AG09319 (cell line): ENCODE results near the gene GPR132.

ENCODE experiments used
- DNase-seq: peaks from one replicate; pipeline ENCODE4 v3.0.0-alpha.2; 2010; ENCODE audit warnings: low read depth; ENCODE audit errors: extremely low read depth
- TF ChIP-seq, protein P1 (sequence below): IDR thresholded peaks from 2 replicates; pipeline ENCODE4 v1.5.1; 2011; ENCODE audit warnings: low read depth, mild to moderate bottlenecking, inconsistent platforms, low read length, moderate library complexity

The GPR132 gene

DNA sequence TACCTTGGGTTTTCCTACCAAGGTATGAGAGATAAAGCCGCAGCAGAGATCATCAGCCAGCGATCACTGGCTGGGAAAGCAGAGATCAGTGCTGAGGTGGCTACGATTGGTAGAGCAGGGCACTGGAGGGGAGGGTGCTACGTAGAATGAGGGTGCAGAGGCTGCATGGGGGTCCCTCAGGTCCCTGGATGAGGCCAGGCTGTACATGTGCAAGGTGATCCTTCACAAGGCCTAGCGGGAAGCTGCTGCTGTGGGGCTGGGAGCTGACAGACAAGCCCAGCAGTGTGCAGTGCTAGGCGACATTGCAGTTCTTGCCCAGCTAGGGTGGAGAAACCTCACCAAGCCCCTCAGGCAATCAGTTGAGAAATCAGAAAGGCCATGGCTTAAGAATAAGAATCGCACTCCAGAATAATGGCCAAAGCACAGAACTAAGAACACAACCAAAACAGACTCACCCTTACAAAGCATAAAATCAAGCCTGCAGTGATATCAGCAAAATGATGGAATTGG, 37.2 kb upstream of the GPR132 start:
- DNase-seq: no peak
- TF ChIP-seq, protein P1, sequence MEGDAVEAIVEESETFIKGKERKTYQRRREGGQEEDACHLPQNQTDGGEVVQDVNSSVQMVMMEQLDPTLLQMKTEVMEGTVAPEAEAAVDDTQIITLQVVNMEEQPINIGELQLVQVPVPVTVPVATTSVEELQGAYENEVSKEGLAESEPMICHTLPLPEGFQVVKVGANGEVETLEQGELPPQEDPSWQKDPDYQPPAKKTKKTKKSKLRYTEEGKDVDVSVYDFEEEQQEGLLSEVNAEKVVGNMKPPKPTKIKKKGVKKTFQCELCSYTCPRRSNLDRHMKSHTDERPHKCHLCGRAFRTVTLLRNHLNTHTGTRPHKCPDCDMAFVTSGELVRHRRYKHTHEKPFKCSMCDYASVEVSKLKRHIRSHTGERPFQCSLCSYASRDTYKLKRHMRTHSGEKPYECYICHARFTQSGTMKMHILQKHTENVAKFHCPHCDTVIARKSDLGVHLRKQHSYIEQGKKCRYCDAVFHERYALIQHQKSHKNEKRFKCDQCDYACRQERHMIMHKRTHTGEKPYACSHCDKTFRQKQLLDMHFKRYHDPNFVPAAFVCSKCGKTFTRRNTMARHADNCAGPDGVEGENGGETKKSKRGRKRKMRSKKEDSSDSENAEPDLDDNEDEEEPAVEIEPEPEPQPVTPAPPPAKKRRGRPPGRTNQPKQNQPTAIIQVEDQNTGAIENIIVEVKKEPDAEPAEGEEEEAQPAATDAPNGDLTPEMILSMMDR: no peak

DNA sequence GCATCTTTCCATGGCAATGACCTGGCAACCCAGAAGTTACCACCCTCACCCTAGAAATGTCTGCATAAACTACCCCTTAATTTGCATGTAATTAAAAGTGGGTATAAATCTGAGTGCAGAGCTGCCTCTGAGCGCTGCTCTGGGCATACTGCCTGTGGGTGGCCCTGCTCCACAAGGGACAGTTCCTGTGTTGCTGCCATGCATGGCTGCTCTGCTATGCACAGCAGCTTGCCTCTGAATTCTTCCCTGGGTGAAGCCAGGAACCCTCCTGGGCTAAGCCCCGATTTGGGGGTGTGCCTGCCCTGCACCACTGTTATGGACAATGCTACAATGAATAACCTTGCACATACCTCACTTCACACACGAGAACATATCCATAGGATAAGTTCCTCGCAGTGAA, 35.7 kb upstream of the GPR132 start:
- TF ChIP-seq, protein P1: no peak
- DNase-seq: no peak

DNA sequence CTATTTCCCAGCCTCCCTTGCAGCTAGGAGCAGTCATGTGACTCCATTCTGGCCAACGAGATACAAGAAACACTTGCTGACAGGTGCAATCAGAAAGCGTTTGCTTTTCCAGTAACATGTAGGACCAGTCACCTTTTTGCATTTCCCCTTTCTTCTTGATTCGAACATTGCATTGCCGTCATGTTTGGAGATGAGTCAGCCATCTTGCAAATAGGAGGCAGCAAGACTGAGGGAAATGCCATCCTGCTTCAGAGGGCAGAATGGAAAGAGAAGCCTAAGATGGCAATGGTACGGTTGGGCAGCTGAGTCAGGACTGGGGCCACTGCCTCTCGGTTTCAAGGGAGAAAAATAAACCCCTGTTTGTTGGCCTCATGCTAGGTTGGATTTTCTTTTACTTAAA, 34.5 kb upstream of the GPR132 start:
- TF ChIP-seq, protein P1: no peak
- DNase-seq: no peak

DNA sequence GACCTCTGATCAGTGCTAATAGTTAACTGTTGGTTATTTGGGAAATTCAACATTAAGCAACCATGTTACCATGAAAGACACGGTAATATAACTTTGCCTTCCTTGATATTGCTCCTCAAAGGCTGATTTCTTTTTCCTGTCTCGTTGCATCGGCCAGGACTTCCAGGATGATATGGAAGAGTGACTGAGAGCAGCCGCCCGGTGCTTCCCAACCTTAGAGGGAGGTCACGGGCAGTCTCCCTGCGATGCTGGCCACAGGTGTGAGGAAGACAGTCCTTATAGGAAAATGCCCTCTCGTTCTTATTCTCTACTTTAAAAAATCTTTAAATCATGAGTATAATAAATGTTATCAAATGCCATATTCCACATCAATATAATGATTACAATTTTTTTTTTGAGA, 33.1 kb upstream of the GPR132 start:
- TF ChIP-seq, protein P1: no peak

DNA sequence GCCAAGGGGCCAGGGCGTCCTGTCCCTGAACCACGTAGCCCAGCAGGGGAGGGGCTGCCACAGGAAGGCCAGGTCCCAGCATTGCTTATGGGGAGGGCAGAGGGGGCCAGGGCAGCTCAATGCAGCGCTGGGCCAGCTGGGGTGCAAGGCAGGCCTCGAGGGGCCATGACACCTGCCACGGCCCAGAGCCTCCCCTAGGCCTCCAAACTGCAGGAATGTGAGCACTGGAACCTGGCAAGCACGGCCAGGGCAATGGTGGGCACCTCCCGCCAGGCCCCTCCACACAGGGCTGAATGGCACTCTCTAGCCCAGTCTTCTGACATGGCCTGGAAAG, 32.5 kb upstream of the GPR132 start:
- TF ChIP-seq, protein P1: no peak
- no peak for DNase-seq

More for the DNA sequence above, 33.1 kb upstream of the GPR132 start:
- no peak for DNase-seq

DNA sequence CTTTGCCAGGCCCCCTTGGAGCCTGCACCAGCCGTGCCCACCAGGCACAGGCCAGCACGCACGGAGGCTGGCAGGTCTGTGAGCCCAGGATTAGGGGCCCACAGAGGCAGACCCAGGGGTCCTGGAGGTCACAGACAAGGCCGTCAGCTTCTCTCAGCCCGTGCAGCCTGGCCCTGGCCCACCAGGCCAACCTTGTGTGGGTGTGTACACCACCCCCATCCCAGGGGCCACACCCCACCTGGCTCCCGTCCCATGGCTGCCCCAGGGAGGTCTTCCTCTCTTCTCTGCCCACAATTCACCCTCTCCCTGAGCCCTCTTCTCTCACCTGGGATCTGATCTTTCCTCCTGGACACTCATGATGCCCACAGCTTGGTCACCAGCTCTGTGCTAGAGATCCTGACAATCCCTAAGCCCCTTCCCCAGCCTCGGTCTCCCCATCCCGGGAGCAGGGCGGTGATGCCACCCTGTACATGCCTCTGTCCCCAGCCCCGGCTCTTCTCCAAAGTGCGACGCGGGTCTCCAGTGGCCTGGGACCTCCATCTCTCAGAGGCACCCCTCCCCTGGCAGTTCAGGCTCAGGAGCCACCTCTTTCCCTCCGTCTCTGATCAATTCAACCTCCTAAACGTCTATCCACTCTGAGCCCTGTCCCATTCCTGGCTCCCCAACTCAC, 31.1 kb upstream of the GPR132 start:
- no peak for DNase-seq
- TF ChIP-seq, protein P1: no peak

DNA sequence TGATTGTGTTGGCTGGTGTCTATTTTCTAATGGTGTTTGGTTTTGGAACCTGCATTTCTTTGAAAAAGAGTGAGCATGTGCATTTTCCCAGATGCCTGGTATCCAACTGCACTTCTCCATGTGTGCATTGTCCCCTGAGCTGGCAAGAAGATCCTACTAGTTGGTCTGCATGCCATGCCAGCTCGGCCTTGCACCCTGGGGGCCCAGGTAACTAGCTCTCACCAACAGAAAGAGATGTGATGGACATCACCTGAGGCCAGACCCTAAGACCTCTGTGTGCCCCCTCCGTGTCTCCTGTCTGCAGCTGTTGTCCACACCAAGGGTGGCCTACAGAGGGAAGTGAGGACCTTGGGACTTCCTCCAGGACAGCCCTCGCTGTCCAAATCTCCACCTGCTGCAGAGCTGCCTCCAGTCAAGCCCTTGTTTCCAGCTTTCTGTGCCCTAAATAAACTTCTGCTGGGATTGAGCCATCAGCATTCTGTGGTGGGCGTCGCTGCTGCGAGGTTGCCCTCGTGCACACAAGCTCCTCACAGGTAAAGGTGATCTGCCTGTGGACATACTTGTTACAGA, 30.1 kb upstream of the GPR132 start:
- DNase-seq: no peak
- TF ChIP-seq, protein P1: no peak
